CMK (cell line): ENCODE results near the gene TFB1M.
"Not testable (repeated sequence)": the region's sequence is repeated elsewhere in the genome, so short reads cannot be mapped to it uniquely, and the experiment has no call there.

ENCODE experiments used
- DNase-seq: peaks from one replicate; pipeline ENCODE4 v3.0.0-alpha.2; 2010; ENCODE audit warnings: low read depth

TFB1M gene

DNA sequence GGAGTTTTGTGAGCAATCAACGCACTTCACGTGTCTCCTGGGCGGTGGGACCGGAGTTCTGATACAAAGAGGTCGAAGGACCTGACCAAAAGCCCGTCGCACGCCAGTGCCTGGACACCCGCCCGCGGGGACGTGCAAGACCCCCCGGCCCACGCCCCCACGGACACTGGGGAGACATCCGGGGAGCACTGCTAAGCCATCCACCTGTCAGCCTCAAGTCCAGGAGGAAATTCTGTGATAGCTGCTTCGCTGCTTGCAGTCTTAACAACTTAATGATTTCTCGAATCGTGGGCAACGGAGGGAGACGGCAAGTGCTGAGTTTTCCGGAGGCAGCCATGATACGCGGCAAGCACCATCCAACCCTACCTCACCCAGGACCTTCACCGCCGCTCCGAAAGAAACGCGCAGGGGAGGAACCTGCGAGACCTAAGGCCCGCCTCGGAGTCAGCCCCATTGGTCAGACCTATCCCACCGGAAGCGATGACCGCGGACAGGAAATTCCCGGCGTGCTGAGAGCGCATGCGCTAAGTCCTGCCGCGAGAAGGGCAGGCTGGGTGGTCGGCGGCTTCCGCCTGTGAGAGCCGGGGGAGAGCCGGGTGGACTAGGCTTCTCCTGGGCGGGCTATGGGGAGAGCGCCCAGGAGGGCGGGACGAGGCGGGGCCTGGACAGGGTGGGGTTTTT, at the start of gene TFB1M:
TFB1M (minus strand) TSS at position 393 of the 681 bp plus-strand sequence; CDS start at position 337, 56 bp downstream.
- DNase-seq: peak; percentile 98

- not testable (repeated sequence) for DNase-seq
Measured at GRCh38 chr6:155364021-155364420, 49.7 kb upstream of the TFB1M start.

DNA sequence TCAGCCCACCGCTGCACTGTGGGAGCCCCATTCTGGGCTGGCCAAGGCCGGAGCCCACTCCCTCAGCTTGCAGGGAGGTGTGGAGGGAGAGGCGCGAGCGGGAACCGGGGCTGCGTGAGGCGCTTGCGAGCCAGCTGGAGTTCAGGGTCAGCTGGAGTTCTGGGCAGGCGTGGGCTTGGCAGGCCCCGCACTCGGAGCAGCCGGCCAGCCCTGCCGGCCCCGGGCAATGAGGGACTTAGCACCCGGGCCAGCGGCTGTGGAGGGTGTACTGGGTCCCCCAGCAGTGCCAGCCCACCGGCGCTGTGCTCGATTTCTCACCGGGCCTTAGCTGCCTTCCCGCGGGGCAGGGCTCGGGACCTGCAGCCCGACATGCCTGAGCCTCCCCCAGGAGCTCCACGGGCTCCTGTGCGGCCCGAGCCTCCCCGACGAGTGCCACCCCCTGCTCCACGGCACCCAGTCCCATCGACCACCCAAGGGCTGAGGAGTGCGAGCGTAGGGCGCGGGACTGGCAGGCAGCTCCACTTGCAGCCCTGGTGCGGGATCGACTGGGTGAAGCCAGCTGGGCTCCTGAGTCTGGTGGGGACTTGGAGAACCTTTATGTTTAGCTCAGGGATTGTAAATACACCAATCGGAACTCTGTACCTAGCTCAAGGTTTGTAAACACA, 48.8 kb upstream of the TFB1M start:
- not testable (repeated sequence) for DNase-seq

DNA sequence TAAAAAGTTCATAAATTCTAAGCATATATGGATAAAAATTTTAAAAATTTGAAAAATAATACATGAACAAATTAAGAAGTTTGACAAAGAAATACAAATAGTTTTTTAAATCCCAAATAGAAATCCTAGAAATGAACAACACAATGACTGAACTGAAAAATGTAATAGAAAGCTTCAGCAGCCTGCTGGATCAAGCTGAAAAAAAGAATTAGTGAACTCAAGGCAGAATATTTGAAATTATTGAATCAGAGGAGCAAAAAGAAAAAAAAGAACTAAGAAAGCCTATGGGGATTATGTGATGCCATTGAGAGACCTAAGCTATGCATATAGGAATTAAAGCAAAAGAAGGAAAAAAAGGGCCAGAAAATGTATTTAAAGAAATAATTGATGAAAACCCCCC, 39.9 kb upstream of the TFB1M start:
- DNase-seq: no peak

GRCh38 chr6:155352811-155353210, 38.5 kb upstream of the TFB1M start:
- no peak for DNase-seq

GRCh38 chr6:155352130-155352420, 37.8 kb upstream of the TFB1M start:
- DNase-seq: no peak

- DNase-seq: no peak
Measured at GRCh38 chr6:155351273-155352129, 37.2 kb upstream of the TFB1M start.

- DNase-seq: no peak
Measured at GRCh38 chr6:155349956-155350355, 35.7 kb upstream of the TFB1M start.

- no peak for DNase-seq
Measured at GRCh38 chr6:155349129-155349528, 34.8 kb upstream of the TFB1M start.

DNA sequence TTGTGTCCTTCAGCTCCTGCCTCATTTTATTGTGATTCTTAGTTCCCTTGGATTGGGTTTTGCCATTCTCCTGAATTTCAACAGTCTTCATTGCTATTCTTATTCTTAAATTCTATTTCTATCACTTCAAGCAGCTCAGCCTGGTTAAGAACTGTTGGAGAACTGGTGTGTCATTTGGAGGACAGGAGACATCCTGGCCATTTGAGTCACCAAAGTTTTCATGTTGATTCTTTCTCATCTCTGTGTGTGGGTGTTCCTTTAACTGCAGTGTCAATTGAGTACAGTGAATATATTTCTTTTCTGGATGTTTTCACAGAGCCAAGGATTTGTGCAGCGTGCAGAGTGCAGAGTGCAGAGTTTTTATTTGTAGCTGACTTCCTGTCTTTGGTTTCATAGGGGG, 33.5 kb upstream of the TFB1M start:
- DNase-seq: no peak

GRCh38 chr6:155346957-155347356, 32.7 kb upstream of the TFB1M start:
- DNase-seq: no peak

- no peak for DNase-seq
Measured at GRCh38 chr6:155344341-155345006, 30.2 kb upstream of the TFB1M start.

DNA sequence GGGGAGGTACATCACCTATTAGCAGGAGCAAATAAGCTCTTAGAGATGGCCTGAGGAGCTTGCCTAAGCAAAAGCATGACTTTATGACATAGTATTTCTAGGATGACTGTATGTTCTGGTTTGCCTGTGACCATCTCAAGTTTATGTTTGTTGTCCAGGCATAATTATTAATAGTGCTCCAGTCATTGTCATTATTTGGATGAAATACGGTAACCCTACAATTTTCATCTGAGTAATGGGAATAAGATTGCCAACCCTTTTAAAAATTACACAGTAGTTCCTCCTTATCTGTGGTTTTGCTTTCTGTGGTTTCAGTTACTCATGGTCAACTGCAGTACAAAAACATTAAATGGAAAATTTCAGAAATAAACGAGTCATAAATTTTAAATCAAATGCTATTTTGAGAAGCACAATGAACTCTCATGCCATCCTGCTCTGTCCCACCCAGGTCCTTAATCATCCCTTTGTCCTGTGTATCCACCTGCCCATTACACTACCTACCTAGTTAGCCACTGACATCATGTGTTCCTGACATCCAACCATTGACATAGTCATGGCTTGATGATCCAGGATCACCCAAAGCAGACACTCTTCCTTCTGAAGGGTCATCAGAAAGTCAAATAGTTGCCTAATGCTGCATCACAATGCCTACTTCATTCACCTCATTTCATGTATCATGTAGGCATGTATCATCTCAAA, 27.0 kb upstream of the TFB1M start:
- no peak for DNase-seq

GRCh38 chr6:155340464-155341129, 26.3 kb upstream of the TFB1M start:
- no peak for DNase-seq

DNA sequence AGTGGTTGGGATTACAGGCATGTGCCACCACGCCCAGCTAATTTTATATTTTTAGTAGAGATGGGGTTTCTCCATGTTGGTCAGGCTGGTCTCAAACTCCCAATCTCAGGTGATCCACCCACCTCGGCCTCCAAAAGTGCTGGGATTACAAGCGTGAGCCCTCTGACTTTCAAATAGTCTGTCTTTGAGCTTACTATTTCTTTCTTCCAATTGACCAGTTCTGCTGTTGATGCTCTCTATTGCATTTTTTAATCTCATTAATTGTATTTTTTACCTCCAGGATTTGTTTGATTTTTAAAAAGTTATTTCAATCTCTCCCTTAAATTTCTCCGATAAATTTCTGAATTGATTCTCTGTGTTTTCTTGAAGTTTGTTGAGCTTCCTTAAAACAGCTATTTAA, 25.6 kb upstream of the TFB1M start:
- not testable (repeated sequence) for DNase-seq

GRCh38 chr6:155338237-155338636, 24.0 kb upstream of the TFB1M start:
- not testable (repeated sequence) for DNase-seq

GRCh38 chr6:155335265-155335664, 21.0 kb upstream of the TFB1M start:
- no peak for DNase-seq

GRCh38 chr6:155334073-155334472, 19.8 kb upstream of the TFB1M start:
- not testable (repeated sequence) for DNase-seq

DNA sequence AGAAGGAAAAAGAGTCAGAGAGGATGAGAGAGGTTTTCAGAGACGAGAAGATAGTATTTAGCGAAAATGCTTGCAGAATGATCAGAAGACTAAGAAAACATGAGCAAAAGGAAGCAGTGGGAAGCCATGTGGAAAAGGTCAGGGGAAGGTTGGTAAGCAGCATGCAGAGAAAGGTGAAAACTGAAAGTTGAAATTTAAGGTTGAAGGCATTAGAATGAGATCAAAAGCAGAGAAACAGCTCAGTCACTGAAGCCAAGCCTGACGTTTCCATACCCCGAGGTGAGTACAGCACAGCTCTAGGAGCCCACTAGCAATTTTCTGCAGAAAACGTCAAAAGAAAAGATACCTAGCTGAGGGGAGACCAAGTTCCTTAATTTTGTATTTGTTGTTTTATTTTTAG, 19.1 kb upstream of the TFB1M start:
- DNase-seq: no peak

DNA sequence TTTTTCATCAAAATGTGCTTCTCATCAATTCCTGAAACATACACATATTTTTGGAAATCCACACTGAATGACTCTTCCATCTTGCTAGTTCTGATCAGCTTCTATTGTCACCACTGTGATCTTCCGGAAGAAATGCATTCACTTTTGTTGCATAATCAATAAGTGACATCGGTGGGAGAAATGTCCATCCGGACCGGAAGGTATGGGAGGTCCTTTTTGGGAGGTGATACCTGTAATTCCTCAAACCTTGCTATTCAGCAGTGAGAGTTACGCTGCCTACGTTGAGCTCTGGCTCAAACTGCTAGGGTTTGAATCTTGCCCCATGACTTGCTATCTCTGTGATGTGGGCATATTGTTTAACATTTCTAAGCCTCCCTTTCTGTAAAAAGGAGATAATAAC, 16.6 kb upstream of the TFB1M start:
- DNase-seq: no peak

DNA sequence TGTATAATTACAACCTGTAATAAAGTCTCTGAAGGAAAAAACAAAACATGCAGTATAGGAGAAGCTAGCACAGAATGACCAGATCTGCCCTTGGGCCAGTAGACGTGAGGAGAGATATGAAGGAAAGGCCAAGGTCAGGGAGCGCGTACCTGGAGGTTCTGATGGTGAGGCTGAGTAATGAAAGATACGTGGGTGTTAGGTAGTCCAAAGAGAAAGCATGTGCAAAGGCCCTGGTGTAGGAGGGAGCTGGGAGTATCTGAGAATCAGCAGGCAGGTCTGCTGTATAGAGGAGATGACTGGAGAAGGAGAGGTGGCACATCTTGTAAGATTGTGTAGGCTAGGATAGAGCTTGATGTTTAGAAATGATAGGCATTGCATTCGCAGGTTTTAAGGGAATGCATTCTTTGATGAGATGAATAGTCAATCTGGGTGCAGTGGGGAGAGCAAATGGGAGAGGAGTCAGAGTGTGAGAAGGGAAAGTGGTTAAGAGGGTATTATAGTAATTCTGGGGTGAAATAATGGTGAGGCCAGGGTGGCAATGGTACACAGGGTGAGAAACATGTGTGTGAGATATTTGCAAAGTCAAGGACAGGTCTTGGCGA, 15.9 kb upstream of the TFB1M start:
- DNase-seq: no peak
